Superior temporal gyrus (tissue), 1 donor: ENCODE measurements around the gene ZNF423.
"Not testable (repeated sequence)": the region's sequence is repeated elsewhere in the genome, so short reads cannot be mapped to it uniquely, and the experiment has no call there.

Experiments
- DNase-seq: peaks from one replicate; pipeline ENCODE4 v3.0.0-alpha.2; 2016; ENCODE audit errors: extremely low spot score

The ZNF423 gene

GRCh38 chr16:49514073-49514980 is 341.6 kb downstream of the ZNF423 start:
- no peak for DNase-seq

DNA sequence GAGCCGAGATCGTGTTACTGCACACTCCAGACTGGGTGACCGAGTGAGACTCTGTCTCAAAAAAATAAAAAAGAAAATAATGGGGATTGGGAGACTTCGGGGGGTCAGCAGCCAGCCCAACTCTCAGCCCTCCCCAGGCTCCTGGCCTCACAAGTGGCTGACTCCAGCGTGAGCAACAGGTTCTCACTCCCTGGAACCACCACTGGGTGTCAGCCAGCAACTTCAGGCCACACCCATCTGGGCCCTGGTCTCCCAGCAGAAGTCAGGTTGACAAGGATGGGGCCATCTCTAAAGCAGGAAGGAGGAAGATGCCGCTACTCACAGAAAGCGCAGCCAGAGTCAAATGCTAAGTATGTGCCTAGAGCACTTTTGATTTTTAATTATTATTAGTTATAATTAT is 342.9 kb downstream of the ZNF423 start:
- DNase-seq: no peak

DNA sequence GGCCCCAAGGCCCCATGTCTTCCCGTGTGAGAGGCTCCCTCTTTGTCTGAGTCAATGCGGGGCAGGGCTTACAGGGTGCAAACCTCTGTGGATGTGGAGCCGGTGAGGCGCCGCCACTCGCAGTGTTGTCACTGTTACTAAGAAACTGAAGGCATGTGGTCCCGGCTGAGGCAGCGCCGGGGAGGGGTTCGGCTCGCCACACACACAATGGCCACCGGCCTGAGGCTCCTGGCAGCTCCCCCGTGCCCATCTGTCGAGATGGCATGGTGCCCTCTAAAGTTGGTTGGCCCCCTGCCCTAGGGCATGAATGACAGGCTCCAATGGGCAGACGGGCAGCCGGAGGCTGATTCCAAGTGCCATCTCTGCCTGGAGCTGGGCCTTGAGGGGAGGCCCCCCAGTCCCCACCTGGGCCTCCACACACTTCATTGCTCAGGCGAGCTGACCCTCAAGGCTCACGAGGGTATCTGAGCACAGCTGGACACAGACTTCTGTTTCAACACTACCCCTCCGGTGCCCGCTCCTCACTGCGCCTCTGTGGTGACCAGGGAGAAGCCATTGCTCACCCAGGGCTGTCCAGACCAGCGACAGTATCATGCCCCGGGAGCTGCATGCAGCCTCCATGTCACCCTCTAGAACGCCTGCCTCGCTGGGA is 345.1 kb downstream of the ZNF423 start:
- no peak for DNase-seq

- no peak for DNase-seq
Observed at GRCh38 chr16:49510141-49510540, 345.8 kb downstream of the ZNF423 start.

DNA sequence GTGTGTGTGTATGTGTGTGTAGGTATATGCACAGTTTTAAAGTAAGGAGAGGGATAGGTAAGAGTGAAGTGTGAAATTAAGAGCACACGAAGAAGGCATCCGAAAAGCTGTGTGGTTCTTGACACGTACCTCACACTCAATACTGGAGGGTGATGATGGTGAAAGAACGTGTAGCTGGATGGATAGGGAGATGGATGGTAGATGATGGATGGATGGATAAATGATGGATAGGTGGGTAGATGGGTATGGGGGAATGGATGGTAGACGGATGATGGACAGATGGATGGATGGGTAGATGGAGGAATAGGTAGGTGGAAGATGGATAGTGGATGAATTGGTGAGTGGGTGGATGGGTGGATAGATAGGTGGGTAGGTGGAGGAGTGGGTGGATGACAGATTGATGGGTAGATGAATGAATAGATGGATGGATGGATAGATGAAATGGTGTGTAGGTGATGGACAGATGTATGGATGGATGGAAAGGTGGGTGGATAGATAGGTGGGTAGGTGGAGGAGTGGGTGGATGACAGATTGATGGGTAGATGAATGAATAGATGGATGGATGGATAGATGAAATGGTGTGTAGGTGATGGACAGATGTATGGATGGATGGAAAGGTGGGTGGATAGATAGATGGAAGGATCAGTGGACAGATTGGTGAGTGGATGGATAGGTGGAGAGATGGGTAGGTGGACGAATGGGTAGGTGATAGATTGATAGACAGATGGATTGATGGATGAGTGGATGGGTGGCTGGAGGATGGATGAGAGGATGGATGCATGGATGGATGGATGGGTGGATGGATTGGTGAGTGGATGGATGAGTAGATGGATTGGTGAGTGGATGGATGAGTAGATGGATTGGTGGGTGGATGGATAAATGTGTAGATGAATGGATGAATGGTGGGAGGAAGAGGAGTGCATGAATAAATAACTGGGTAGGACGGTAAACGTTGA is 349.6 kb downstream of the ZNF423 start:
- DNase-seq: not testable (repeated sequence)

- no peak for DNase-seq
Observed at GRCh38 chr16:49505556-49505955, 350.4 kb downstream of the ZNF423 start.

- no peak for DNase-seq
Observed at GRCh38 chr16:49504626-49505025, 351.3 kb downstream of the ZNF423 start.

- no peak for DNase-seq
Observed at GRCh38 chr16:49504023-49504364, 351.9 kb downstream of the ZNF423 start.

- DNase-seq: no peak
Observed at GRCh38 chr16:49503256-49504022, 352.5 kb downstream of the ZNF423 start.

- DNase-seq: no peak
Observed at GRCh38 chr16:49502136-49502881, 353.6 kb downstream of the ZNF423 start.

DNA sequence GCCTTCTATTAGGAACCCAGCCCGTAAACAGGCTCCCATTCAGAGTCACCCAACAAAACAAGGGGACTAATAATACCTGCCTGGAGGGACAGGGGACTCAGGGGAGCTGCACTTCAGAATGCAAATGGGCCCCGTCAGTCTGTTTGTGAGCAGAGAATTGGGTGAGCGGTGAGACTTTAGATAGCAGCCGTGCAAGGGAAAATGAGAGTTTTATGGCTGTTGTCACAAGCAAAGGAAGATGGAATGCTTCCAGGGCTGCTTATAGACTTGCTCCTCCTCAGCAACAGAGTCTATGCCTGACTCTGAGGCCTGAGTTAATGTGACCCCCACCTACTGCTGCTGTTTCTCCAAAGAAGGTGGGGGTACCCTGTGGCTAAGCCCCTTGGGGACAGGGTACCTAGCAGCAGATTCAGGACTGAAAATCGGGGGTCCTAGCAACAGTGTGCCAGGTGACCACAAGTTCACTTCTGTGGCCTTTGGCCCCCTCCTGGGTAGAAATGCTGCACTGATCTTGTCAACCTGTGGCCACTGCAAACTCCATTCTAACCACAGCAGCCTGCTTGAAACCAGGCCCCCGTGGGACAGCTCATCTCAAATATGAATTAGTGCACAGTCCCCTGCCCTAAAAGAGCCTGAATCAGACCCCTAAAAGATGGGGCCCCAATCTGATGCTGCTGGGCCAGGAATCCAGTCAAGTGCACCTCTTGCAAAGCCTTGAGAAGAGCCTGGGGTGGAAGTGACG is 355.9 kb downstream of the ZNF423 start:
- no peak for DNase-seq

DNA sequence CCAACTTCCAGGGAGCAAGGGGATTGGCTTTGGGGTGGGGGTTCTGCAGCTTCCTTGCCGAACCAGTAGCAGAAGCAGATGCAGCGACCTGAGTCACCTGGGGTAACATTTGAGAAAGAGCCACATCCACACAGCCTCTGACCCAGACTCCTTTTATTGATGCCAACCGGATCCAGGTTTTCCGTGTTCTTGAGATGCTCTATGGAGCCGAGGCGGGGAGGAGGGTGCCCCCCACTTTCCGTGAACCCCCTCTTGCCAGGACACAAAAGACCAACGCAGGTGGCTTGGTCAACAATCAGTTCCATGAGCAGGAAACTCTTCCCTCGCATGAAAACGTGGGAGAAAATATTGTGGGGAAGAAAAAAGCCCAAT is 356.5 kb downstream of the ZNF423 start:
- DNase-seq: no peak

GRCh38 chr16:49498666-49499413 is 357.1 kb downstream of the ZNF423 start:
- no peak for DNase-seq

- DNase-seq: no peak
Observed at GRCh38 chr16:49498264-49498663, 357.6 kb downstream of the ZNF423 start.

- no peak for DNase-seq
Observed at GRCh38 chr16:49497466-49497865, 358.4 kb downstream of the ZNF423 start.

DNA sequence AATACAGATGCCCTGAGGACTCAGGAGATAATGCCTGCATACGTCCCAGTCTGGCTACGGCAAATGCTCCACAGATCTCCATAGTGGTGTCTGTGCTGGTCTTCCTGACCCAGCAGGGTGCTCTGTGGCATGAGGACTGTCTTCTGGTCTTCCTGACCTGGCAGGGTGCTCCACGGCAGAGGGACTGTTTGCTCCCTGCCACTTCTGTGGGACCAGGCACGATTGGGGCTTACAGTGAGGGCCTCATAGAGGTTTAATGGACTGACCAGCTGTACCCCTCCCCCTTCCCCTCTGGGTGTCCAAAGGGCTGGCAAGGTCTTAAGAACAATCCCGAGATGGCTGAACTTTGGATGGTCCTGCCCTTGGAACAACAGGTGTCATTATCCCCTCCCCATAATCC is 359.3 kb downstream of the ZNF423 start:
- no peak for DNase-seq

DNA sequence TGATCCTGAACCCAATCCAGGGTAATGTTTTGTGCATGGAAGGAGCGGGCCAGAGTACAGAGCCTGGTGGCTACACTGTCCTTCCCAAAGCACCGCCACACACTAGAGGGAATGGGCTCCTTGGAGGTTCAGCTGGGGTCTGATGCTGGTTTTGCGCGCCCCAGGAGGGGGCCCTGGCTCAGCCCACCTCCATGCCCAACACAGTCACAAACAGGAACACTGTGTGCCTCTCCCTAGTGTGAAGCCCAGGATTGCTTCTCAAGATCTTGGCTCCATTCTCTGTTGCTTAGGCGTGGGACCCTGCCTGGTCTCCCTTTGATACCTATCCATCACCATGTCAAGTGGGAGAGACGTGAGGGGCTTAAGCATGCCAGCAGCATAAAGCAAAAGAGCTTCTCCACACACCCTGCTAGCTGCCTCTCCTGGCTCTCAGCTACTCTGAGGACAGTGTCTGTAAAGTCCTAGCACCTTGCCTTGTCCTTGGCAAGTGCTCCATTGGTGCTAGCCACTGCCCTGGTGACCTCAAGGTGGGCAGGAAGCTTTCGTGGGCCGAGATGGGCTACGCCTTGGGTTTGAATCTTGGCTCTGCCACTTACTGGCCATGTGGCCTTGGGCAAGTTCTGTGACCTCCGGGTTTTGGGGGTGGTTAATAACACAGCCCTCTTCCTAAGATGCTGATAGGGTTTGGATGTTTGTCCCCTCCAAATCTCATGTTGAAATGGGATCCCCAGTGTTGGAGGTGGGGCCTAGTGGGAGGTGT is 360.1 kb downstream of the ZNF423 start:
- DNase-seq: no peak

GRCh38 chr16:49494891-49495566 is 360.9 kb downstream of the ZNF423 start:
- DNase-seq: no peak
